ENCODE data around the gene KRTAP10-6.

- TF ChIP-seq, protein P1, sequence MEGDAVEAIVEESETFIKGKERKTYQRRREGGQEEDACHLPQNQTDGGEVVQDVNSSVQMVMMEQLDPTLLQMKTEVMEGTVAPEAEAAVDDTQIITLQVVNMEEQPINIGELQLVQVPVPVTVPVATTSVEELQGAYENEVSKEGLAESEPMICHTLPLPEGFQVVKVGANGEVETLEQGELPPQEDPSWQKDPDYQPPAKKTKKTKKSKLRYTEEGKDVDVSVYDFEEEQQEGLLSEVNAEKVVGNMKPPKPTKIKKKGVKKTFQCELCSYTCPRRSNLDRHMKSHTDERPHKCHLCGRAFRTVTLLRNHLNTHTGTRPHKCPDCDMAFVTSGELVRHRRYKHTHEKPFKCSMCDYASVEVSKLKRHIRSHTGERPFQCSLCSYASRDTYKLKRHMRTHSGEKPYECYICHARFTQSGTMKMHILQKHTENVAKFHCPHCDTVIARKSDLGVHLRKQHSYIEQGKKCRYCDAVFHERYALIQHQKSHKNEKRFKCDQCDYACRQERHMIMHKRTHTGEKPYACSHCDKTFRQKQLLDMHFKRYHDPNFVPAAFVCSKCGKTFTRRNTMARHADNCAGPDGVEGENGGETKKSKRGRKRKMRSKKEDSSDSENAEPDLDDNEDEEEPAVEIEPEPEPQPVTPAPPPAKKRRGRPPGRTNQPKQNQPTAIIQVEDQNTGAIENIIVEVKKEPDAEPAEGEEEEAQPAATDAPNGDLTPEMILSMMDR (IDR thresholded peaks at IDR 0.05): no peak
- TF ChIP-seq POLR2A (IDR thresholded peaks at IDR 0.05): no peak
Observed at GRCh38 chr21:44557491-44558328, 34.6 kb downstream of the KRTAP10-6 start.
